Lower leg skin (tissue), 4 donors: ENCODE results near the gene ICOSLG. TPM values are rescaled to one million over a fixed set of nuclear protein-coding genes. Genes with fewer than 3 reads are reported as not detected.
"Not testable (repeated sequence)": the region's sequence is repeated elsewhere in the genome, so short reads cannot be mapped to it uniquely, and the experiment has no call there.

Experiments
- DNase-seq, 2 donors: peaks; one replicate each; pipeline ENCODE4 v3.0.0-alpha.2; 2019; ENCODE audit warnings: low spot score in 2 of 2
- H3K4me3 ChIP-seq: fragments of 200-600 bp; sonication (generic); 2 replicates; pipeline ENCODE4 v1.5.1; 2017; ENCODE audit warnings: mild to moderate bottlenecking, low read depth; ENCODE audit not compliant: poor library complexity, severe bottlenecking
- CTCF ChIP-seq, 3 donors: fragments of 450-650 bp; IDR thresholded peaks; one replicate each; pipeline ENCODE4 v1.5.1; 2016; ENCODE audit warnings: antibody characterized with exemption in 3 of 3, mild to moderate bottlenecking in 3 of 3, moderate library complexity in 2 of 3
- POLR2A ChIP-seq, 2 donors: fragments of 450-650 bp; IDR thresholded peaks; one replicate each; pipeline ENCODE4 v1.6.1; 2016 to 2017; ENCODE audit warnings: antibody characterized with exemption in 2 of 2, mild to moderate bottlenecking in 1 of 2, moderate library complexity in 1 of 2
- WGBS, 2 donors: methylation state at CpG; one replicate each; pipeline ENCODE4 v1.1.5; 2018; 5-methylcytosine and 5-hydroxymethylcytosine counted together
- intact Hi-C: fragments of 100-400 bp; cut with DNase I; formaldehyde crosslinking; loops from one replicate; pipeline ENCODE4 v1.15.0; 2023; ENCODE audit warnings: low total_unique reads
- total RNA-seq, 4 donors: library from RNA; depleted of rRNA; stranded (reverse); fragments of >200 nt; gene quantifications; one replicate each; pipeline ENCODE4 v1.1.0, GENCODE V29; 2016

ICOSLG gene
- total RNA-seq = 10 to 100 TPM in 2 of 4 donors, 1 to 10 TPM in 2; 4.2 to 11.9 (median 7.8) TPM

GRCh38 chr21:44240842-44241241, at the start of gene ICOSLG:
TSS of gene ICOSLG (minus strand) at chr21:44240943. CDS start at chr21:44240817, 126 bp downstream.
- H3K4me3 ChIP-seq, intact Hi-C loops, DNase-seq: not testable (repeated sequence)
- no CpG with 5 or more reads among the region's 53 CpGs for WGBS, 2 donors

GRCh38 chr21:44289381-44290010, 48.8 kb upstream of the ICOSLG start:
- intact Hi-C loops = no loop called here
- no peak overlapping the region for H3K4me3 ChIP-seq
- TF ChIP-seq POLR2A (IDR thresholded peaks at IDR 0.05) (no peak), CTCF (IDR thresholded peaks at IDR 0.05) (no peak)
- WGBS, 2 donors = 69 to 83% methylated on average over 13 to 20 of the region's 24 CpGs
- DNase-seq = no peak

- 87 to 89% methylated on average over 19 to 22 of the region's 23 CpGs for WGBS, 2 donors
- no peak for DNase-seq
- intact Hi-C loops = no loop called here
- TF ChIP-seq CTCF (IDR thresholded peaks at IDR 0.05) = no peak
- TF ChIP-seq POLR2A (IDR thresholded peaks at IDR 0.05) = no peak
- no peak overlapping the region for H3K4me3 ChIP-seq
Measured at GRCh38 chr21:44288251-44289110, 47.7 kb upstream of the ICOSLG start.

GRCh38 chr21:44286716-44287632, 46.2 kb upstream of the ICOSLG start:
- intact Hi-C loops = no loop called here
- DNase-seq = no peak
- no peak for TF ChIP-seq CTCF (IDR thresholded peaks at IDR 0.05)
- TF ChIP-seq POLR2A (IDR thresholded peaks at IDR 0.05) = no peak
- H3K4me3 ChIP-seq = no peak overlapping the region
- WGBS, 2 donors = 51 to 60% methylated on average over 19 to 26 of the region's 31 CpGs

- no peak for DNase-seq
- intact Hi-C loops = no loop called here
- no peak overlapping the region for H3K4me3 ChIP-seq
- WGBS, 2 donors = 44 to 65% methylated on average over 8 to 9 of the region's 21 CpGs
- TF ChIP-seq CTCF (IDR thresholded peaks at IDR 0.05) = no peak
- no peak for TF ChIP-seq POLR2A (IDR thresholded peaks at IDR 0.05)
Measured at GRCh38 chr21:44286086-44286715, 45.5 kb upstream of the ICOSLG start.
